Dendritic cell treated with granulocyte-macrophage colony-stimulating factor and Interleukin-4, amounts not matched to agents 40 ng/mL and 50 ng/mL, for 4 days (primary cell): ENCODE measurements around the gene RRAS2.

Experiments used
- H3K27ac Mint-ChIP-seq: one replicate; pipeline ENCODE4 v1.8.0; 2022; ENCODE audit warnings: mild to moderate bottlenecking, mixed read lengths
- H3K27me3 Mint-ChIP-seq: one replicate; pipeline ENCODE4 v1.8.0; 2022; ENCODE audit warnings: mild to moderate bottlenecking, mixed read lengths
- H3K36me3 Mint-ChIP-seq: one replicate; pipeline ENCODE4 v1.8.0; 2022; ENCODE audit warnings: low read depth, mixed read lengths
- H3K4me1 Mint-ChIP-seq: one replicate; pipeline ENCODE4 v1.8.0; 2022; ENCODE audit warnings: low read depth, mixed read lengths
- H3K4me3 Mint-ChIP-seq: one replicate; pipeline ENCODE4 v1.8.0; 2022; ENCODE audit warnings: mild to moderate bottlenecking, moderate library complexity, mixed read lengths
- H3K9me3 Mint-ChIP-seq: one replicate; pipeline ENCODE4 v1.8.0; 2022; ENCODE audit warnings: mixed read lengths
- intact Hi-C: fragments of 100-400 bp; cut with micrococcal nuclease; formaldehyde crosslinking; loops from one replicate; pipeline ENCODE4 v1.15.0; 2022

The RRAS2 gene

DNA sequence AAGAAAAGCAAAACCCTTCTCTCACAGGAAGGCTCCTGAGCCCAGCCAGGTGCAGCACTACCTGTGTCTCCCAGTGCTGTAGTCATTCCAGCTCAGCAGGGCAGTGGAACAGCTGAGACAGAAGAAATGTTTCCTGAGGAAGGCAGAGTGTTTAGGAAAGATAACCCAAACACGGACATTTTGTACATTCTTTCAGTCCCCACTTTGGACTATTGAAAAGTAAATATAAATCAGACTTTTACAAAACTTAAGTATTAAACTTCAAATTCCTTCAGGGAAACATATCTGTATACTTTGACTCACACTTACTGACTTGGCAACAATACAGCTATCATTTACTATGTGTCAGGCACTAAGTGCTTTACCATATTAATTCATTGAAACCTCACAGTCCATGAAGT, 40.4 kb downstream of the RRAS2 start:
- Mint-ChIP-seq H3K9me3 (no peaks in the 10 kb centered on the region), H3K4me3 (no peak overlapping the region), H3K27me3 (peaks cover 12% of the 10 kb centered on the region), H3K4me1 (no peaks in the 10 kb centered on the region), H3K27ac (no peak overlapping the region), H3K36me3 (no peaks in the 10 kb centered on the region)
- intact Hi-C loops = no loop called here

DNA sequence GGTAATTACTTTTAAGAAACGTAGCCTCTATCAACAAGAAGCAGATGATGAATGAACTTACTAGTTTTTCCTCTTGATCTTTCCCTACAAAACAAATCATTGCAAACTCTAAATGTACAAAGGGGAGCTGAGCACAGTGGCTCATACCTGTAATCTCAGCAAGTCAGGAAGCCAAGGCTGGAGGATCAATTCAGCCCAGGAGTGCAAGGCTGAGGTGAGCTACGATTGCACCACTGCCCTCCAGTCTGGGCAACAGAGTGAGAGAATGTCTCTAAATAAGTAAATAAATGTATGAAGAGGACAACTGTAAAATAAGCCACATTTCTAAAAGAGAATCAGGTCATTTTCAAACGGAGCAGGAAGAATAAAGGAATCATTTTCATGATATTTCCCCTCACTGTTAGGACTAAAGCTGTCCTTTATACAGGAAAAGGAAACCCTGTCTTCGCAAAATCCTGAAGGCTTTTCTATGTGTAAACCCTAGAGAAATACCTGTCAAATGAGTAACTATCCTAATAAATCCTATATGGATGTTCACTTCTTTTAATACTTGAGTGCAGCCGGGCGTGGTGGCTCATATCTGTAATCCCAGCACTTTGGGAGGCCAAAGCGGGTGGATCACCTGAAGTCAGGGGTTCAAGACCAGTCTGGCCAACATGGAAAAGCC, 41.2 kb downstream of the RRAS2 start:
- no peak overlapping the region for H3K27ac Mint-ChIP-seq
- H3K36me3 Mint-ChIP-seq = no peaks in the 10 kb centered on the region
- no peaks in the 10 kb centered on the region for H3K9me3 Mint-ChIP-seq
- no peaks in the 10 kb centered on the region for H3K4me1 Mint-ChIP-seq
- no peak overlapping the region for H3K4me3 Mint-ChIP-seq
- H3K27me3 Mint-ChIP-seq = peaks cover 12% of the 10 kb centered on the region
- intact Hi-C loops = no loop called here

DNA sequence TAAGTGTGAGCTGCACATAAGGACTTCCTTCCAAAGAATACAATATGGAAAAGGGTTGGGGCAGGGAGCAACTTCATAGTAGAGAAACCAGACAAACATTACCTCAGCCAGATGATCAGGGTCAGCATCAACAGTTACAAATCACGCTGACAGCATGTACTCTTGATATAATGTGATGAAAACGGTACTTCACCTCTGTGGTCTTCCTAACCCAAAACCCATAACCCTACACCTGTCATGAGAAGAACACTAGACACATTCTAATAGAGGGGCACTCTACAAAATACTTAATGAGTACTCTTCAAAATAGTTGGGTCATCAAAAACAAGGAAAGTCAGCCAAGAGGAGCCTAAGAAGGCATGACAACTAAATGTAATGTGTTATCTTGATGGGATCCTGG, 43.9 kb downstream of the RRAS2 start:
- Mint-ChIP-seq H3K4me3 (no peak overlapping the region), H3K36me3 (no peaks in the 10 kb centered on the region), H3K27ac (no peak overlapping the region), H3K9me3 (no peaks in the 10 kb centered on the region), H3K4me1 (no peaks in the 10 kb centered on the region), H3K27me3 (peaks cover 6% of the 10 kb centered on the region)
- intact Hi-C loops = no loop called here

DNA sequence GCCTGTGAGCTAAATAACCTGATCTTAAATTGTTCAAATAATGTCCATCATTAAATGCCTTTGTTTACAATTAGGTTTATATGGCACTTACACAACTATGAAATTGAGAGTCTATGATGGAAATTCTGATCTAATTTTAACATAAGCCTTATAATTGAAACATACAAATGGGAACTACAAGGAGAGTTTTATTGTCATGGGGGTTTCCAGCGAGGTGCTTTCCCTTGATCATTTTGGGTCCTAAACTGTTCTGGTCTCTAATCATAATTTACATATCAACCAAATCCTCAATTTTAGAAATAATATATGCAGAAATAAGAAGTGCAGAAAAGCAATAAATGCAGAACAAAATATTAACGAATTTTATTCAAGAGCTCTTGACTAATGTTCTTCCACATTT, 44.9 kb downstream of the RRAS2 start:
- Mint-ChIP-seq H3K27me3 (peaks cover 6% of the 10 kb centered on the region), H3K4me1 (no peaks in the 10 kb centered on the region), H3K36me3 (no peaks in the 10 kb centered on the region), H3K9me3 (no peaks in the 10 kb centered on the region), H3K4me3 (no peak overlapping the region), H3K27ac (no peak overlapping the region)
- intact Hi-C loops = no loop called here

DNA sequence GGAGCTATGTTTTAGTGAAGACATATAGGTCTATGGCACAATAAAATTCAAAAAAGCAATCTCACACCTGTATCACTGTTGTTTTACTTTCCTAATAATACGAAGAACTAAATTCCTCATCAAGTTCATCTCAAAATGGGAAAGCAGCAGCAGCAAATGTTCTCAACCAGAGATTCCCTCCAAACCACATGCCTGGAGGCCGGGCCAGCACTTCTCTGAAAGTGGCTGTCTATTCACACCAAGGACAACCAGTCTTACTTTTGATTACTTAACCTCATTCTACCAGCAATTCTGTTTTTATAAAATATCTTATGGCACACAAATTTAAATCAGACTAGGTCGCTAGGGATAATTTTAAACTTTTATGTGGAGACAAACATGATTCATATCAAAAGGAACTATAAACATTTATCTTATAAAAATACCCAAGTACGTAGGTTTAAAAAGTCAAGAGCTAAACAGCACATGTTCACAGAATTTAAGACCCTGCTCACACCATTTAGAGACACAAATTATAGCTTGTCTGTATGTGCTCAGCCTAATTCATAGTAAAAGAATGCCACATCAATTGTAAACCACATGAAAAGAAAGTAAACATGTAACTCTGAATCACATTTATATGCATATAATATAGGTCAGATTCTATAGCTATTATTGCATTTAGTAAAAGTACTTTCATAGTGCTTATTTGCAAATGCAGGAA, 46.1 kb downstream of the RRAS2 start:
- no peak overlapping the region for H3K4me3 Mint-ChIP-seq
- H3K4me1 Mint-ChIP-seq = no peaks in the 10 kb centered on the region
- intact Hi-C loops = no loop called here
- no peaks in the 10 kb centered on the region for H3K36me3 Mint-ChIP-seq
- H3K9me3 Mint-ChIP-seq = no peaks in the 10 kb centered on the region
- H3K27me3 Mint-ChIP-seq = peaks cover 3% of the 10 kb centered on the region
- no peak overlapping the region for H3K27ac Mint-ChIP-seq

DNA sequence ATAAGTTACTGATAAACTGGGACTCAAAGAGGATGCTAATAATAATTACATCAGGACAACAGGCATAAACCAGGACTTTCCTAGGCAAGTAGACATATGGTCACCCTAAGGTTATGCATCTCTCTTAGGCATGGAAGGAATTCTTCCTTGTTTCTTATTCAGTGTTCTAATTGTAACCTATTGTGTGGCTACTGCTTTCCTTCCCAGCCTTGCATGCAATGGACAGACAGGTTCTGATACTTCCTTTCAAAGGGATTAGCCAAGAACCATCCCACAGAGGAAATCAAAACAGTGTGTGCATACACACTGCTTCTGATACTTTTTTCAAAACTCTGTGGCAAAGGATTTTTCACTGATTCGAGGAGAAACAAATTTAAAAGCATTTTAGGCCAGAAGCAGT, 48.3 kb downstream of the RRAS2 start:
- intact Hi-C loops = no loop called here
- no peaks in the 10 kb centered on the region for H3K36me3 Mint-ChIP-seq
- no peaks in the 10 kb centered on the region for H3K9me3 Mint-ChIP-seq
- no peak overlapping the region for H3K27ac Mint-ChIP-seq
- H3K27me3 Mint-ChIP-seq = peaks cover 2% of the 10 kb centered on the region
- no peak overlapping the region for H3K4me3 Mint-ChIP-seq
- H3K4me1 Mint-ChIP-seq = no peaks in the 10 kb centered on the region

DNA sequence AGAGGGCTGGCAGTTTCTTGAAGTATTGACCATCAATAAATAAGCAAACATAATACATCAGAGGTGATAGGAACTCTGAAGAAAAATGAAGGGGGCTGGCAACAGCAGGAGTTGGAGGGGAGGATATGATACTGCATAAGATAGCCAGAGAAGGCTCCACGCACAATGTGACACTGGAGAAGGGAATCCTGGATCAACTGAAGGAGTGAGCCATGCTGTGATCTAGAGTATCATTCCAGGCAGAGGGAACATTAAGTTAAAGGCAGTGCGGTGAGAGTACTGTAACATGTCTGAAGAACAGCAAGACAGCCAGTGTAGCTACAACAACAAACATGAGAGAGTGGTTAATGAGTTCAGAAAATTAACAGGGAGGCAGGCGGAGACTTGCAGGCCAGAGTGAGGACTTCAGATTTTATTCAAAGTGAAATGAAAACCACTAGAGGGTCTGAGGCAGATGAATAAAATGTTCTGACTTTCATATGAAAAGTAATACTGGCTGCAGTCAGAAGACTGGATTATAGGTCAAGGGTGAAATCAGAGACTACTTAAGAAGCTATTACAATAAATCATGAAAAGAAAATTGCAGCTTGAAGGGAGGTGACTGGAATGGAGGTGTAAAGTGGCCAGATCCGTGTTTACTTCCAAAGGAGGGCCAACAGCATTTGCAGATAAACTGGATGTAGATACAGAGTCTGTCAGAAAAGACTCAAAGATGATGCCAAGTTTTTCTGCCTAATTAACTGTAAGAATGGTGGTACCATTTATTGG, 49.4 kb downstream of the RRAS2 start:
- intact Hi-C loops = loop anchor here (10.0 kb wide), 1 partner anchor 135 kb away; no protein-coding TSS in a partner anchor
- H3K4me1 Mint-ChIP-seq = no peaks in the 10 kb centered on the region
- no peaks in the 10 kb centered on the region for H3K36me3 Mint-ChIP-seq
- no peaks in the 10 kb centered on the region for H3K9me3 Mint-ChIP-seq
- no peak overlapping the region for H3K27ac Mint-ChIP-seq
- H3K4me3 Mint-ChIP-seq = no peak overlapping the region
- peaks cover 2% of the 10 kb centered on the region for H3K27me3 Mint-ChIP-seq

DNA sequence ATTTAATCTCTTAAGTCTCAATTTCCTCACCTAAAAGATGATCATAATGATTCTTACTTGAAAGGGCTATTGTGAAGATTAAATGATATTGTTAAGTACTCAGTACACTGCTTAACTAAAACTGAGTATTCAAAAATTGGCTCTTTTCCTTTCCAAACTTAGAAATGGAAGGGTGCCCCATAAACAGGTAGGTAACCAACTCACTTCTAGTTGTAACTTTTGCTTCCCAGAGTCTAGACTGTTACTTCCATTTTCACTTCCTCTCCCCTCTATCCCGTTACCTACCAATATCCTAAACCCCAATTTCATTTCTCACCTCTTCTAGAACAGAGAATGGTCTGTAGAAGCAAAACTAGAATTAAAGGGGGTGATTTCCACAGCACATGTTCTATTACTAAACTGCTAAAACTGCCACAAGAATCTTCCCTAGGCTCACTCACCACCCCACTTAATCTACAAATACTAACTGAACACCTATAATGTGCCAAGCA, 50.0 kb downstream of the RRAS2 start:
- Mint-ChIP-seq H3K9me3 (no peaks in the 10 kb centered on the region), H3K4me3 (no peak overlapping the region), H3K27me3 (peaks cover 2% of the 10 kb centered on the region), H3K27ac (no peak overlapping the region), H3K36me3 (no peaks in the 10 kb centered on the region), H3K4me1 (no peaks in the 10 kb centered on the region)
- intact Hi-C loops = loop anchor here (10.0 kb wide), 1 partner anchor 136 kb away; no protein-coding TSS in a partner anchor

DNA sequence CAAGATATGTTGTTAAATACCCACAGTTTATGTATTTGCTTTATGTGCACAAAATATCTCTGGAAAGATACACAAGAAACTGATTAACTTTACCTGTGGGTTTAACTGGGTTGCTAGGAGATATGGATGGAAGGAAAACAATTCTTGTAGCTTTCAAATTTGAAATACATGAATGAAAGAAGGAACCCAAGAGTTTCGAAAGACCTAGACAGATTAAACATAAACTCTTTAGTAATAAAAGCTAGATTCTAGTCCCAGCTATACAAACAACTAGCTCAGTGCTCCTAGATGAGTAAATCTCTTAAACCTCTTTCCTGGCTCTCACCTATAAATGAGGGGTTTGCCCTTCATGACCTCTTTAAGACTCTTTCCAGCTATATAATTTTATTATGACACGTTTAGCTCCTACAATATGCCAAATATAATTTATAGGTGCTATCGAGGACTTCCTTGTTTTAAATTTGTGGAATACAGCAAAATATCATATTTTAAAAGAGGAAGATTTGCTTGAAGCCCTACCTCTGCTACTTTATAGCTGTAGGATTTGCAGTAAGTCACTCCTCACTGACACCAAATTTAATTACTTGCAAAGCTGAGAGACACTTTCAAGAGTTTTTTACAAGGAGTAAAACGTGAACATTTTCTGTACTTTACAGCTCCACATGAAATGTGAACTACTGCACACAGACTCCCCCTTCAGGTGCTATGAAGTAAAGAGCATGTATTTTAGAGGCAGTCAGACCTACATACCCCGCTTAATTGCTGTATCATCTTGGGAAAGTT, 50.7 kb downstream of the RRAS2 start:
- H3K4me3 Mint-ChIP-seq = no peak overlapping the region
- no peaks in the 10 kb centered on the region for H3K9me3 Mint-ChIP-seq
- H3K27ac Mint-ChIP-seq = no peak overlapping the region
- intact Hi-C loops = loop anchor here (10.0 kb wide), 1 partner anchor 136 kb away; no protein-coding TSS in a partner anchor
- H3K27me3 Mint-ChIP-seq = peaks cover 2% of the 10 kb centered on the region
- H3K36me3 Mint-ChIP-seq = no peaks in the 10 kb centered on the region
- no peaks in the 10 kb centered on the region for H3K4me1 Mint-ChIP-seq

DNA sequence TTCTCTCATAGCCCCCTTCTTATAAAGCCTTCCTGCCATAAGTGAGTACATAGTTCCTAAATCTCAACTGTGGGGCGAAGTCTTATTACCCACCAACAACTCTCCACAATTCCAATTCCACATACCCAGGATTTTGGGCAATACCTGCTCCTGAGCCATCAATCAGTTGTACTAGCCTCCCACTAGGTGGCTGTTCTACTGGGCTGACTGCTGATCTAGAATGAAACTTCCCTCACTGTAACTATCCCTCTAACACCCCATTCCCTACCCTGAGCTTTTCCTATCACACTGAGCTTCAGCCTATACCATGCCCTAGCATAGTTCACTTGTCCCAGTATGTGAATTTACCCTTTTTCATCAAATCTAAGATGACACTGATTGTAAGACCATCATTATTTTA, 52.5 kb downstream of the RRAS2 start:
- Mint-ChIP-seq H3K36me3 (no peaks in the 10 kb centered on the region), H3K27me3 (peaks cover 2% of the 10 kb centered on the region), H3K4me1 (no peaks in the 10 kb centered on the region), H3K9me3 (no peaks in the 10 kb centered on the region), H3K27ac (no peak overlapping the region), H3K4me3 (no peak overlapping the region)
- intact Hi-C loops = loop anchor here (10.0 kb wide), 1 partner anchor 138 kb away; no protein-coding TSS in a partner anchor

DNA sequence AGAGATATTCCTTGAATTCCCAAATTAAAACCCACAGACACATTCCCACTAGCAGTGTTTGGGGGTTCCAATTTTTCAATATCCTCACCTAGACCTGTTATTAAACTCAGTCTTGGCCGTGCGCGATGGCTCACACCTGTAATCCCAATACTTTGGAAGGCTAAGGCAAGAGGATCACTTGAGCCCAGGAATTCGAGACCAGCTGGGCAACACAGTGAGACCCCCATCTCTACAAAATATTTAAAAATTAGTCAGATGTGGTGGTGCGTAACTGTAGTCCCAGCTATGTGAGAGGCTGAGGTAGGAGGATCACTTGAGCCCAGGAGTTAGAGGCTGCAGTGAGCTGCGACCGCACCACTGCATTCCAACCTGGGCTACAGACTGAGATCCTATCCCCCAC, 53.3 kb downstream of the RRAS2 start:
- intact Hi-C loops = loop anchor here (10.0 kb wide), 1 partner anchor 139 kb away; no protein-coding TSS in a partner anchor
- Mint-ChIP-seq H3K36me3 (no peaks in the 10 kb centered on the region), H3K27me3 (peaks cover 2% of the 10 kb centered on the region), H3K4me3 (no peak overlapping the region), H3K4me1 (no peaks in the 10 kb centered on the region), H3K27ac (no peak overlapping the region), H3K9me3 (no peaks in the 10 kb centered on the region)

DNA sequence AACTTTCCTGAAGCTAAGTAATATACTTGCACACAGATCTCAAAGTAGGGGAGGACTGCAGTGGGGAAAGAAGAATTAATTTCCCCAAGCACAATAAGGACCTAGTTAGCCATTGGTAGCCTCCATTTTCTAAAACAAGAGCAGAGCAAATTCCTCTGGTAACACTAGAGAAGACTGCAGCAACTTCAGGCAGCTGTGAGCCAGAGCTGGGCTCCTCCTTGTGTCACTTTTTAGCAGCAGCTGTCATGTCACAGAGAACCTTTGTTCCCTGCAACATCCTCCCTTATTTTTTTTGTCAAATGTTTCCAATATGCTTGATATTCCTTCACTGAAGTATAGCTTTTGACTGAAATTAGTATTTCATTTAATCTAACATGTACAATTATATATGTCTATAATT, 54.4 kb downstream of the RRAS2 start:
- Mint-ChIP-seq H3K27ac (no peak overlapping the region), H3K36me3 (no peaks in the 10 kb centered on the region), H3K27me3 (peaks cover 2% of the 10 kb centered on the region), H3K4me3 (no peak overlapping the region), H3K4me1 (no peaks in the 10 kb centered on the region), H3K9me3 (no peaks in the 10 kb centered on the region)
- intact Hi-C loops = loop anchor here (10.0 kb wide), 1 partner anchor 140 kb away; no protein-coding TSS in a partner anchor

DNA sequence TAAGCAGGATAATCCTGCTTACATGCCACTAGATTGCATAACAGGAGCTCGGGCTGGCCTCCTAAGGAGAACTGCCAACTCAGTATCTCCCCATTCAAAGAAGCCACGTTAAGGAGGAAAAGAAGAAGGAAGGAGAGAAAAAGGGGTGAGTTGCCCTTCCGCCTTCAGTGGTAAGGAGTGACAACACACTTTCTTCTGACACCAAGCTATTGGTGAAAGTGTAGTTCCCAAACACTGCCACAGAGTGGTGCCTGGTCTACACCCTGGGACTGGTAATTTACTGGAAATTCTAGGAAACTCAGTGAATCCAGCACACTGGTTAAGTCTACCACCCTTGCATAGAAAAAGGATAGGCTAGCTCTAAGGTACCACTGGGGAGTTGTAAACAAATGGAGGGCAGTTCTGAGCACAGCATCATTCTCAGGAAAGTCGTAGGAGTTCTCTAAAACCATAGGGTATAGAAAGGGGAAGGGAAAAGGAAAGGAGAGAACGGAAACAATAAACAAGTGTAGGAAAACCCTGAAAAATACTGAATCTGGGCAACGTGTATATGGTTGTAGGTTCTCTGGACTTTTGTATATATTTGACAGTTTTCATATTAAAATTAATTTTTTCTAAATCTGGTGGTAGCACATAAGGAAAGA, 58.2 kb downstream of the RRAS2 start:
- no peak overlapping the region for H3K27ac Mint-ChIP-seq
- H3K36me3 Mint-ChIP-seq = no peaks in the 10 kb centered on the region
- intact Hi-C loops = loop anchor here (10.0 kb wide), 1 partner anchor 144 kb away; no protein-coding TSS in a partner anchor
- H3K4me3 Mint-ChIP-seq = no peak overlapping the region
- peaks cover 2% of the 10 kb centered on the region for H3K27me3 Mint-ChIP-seq
- no peaks in the 10 kb centered on the region for H3K9me3 Mint-ChIP-seq
- no peaks in the 10 kb centered on the region for H3K4me1 Mint-ChIP-seq
